GM23248 (cell line): ENCODE measurements around the gene GINS1. TPM values are rescaled to one million over a fixed set of nuclear protein-coding genes. Genes with fewer than 3 reads are reported as not detected.

Source experiments
- DNase-seq: peaks from one replicate; pipeline ENCODE4 v3.0.0-alpha.2; 2015
- H2AFZ ChIP-seq: fragments of 200-600 bp; sonication (generic); 2 replicates; pipeline ENCODE4 v1.6.1; 2016; ENCODE audit warnings: antibody characterized with exemption
- H3F3A ChIP-seq: fragments of 200-600 bp; sonication (generic); 2 replicates; pipeline ENCODE4 v1.6.1; 2016; ENCODE audit warnings: mild to moderate bottlenecking, antibody characterized with exemption, mixed run types; ENCODE audit not compliant: insufficient read depth
- H3K27ac ChIP-seq: fragments of 200-600 bp; sonication (generic); 2 replicates; pipeline ENCODE4 v1.5.1; 2016; ENCODE audit warnings: mild to moderate bottlenecking
- H3K27me3 ChIP-seq: fragments of 200-600 bp; sonication (generic); replicated peaks from 2 replicates; pipeline ENCODE4 v1.6.1; 2016; ENCODE audit warnings: mild to moderate bottlenecking; ENCODE audit not compliant: insufficient read depth
- H3K36me3 ChIP-seq: fragments of 200-600 bp; sonication (generic); 2 replicates; pipeline ENCODE4 v1.6.1; 2016; ENCODE audit warnings: low read depth, mild to moderate bottlenecking
- H3K4me1 ChIP-seq: fragments of 200-600 bp; sonication (generic); 2 replicates; pipeline ENCODE4 v1.6.1; 2016; ENCODE audit warnings: mild to moderate bottlenecking; ENCODE audit not compliant: insufficient read depth
- H3K4me2 ChIP-seq: fragments of 200-600 bp; sonication (generic); one replicate; pipeline ENCODE4 v1.6.1; 2016; ENCODE audit warnings: mild to moderate bottlenecking; ENCODE audit not compliant: unreplicated experiment
- H3K4me3 ChIP-seq: fragments of 200-600 bp; sonication (generic); 2 replicates; pipeline ENCODE4 v1.5.1; 2016; ENCODE audit warnings: mild to moderate bottlenecking
- H3K79me2 ChIP-seq: fragments of 200-600 bp; sonication (generic); 2 replicates; pipeline ENCODE4 v1.6.1; 2016; ENCODE audit warnings: mild to moderate bottlenecking; ENCODE audit not compliant: insufficient read depth
- H3K9ac ChIP-seq: fragments of 200-600 bp; sonication (generic); 2 replicates; pipeline ENCODE4 v1.6.1; 2016; ENCODE audit warnings: mild to moderate bottlenecking
- H3K9me2 ChIP-seq: fragments of 200-600 bp; sonication (generic); 2 replicates; pipeline ENCODE4 v1.6.1; 2016; ENCODE audit warnings: mixed run types, mild to moderate bottlenecking, moderate library complexity; ENCODE audit not compliant: insufficient read depth
- H3K9me3 ChIP-seq: fragments of 200-600 bp; sonication (generic); one replicate; pipeline ENCODE4 v1.6.1; 2017; ENCODE audit warnings: low read depth
- H4K20me1 ChIP-seq: fragments of 200-600 bp; sonication (generic); 2 replicates; pipeline ENCODE4 v1.6.0; 2016; ENCODE audit not compliant: insufficient read depth
- EZH2 ChIP-seq: fragments of 200-600 bp; sonication (generic); IDR thresholded peaks from 2 replicates; pipeline ENCODE4 v1.6.1; 2018; ENCODE audit warnings: antibody characterized with exemption, mild to moderate bottlenecking; ENCODE audit not compliant: insufficient read depth, poor library complexity, severe bottlenecking
- EZH2phosphoT487 ChIP-seq: fragments of 200-600 bp; sonication (generic); IDR thresholded peaks from 2 replicates; pipeline ENCODE4 v1.6.1; 2018; ENCODE audit warnings: antibody characterized with exemption, moderate library complexity, mild to moderate bottlenecking, low read depth; ENCODE audit not compliant: insufficient read depth
- WGBS, 2 experiments: methylation state at CpG; one replicate each; pipeline ENCODE4 v1.1.6; 2015 to 2017; ENCODE audit warnings: low lambda C conversion rate in 2 of 2, low coverage in 1 of 2; ENCODE audit errors: missing lambda C conversion rate in 2 of 2; 5-methylcytosine and 5-hydroxymethylcytosine counted together
- in situ Hi-C: fragments of 300-500 bp; cut with MboI; formaldehyde crosslinking; loops from 2 replicates; pipeline ENCODE4 v1.15.0; 2020
- polyA plus RNA-seq: library from polyadenylated mRNA; unstranded; fragments of >200 nt; fragmentation: Nextera tagmentation; extraction: Ambion mirVana; gene quantifications from 2 replicates; pipeline ENCODE4 v1.2.1, GENCODE V29; 2016
- total RNA-seq: library from RNA; depleted of rRNA; stranded (reverse); fragments of >200 nt; shearing (Covaris generic); gene quantifications from 2 replicates; pipeline ENCODE4 v1.2.3, GENCODE V29; 2014

GINS1 gene
- total and polyA plus RNA-seq, 2 experiments from 2014 or later, result 4.4 to 7.5 TPM

DNA sequence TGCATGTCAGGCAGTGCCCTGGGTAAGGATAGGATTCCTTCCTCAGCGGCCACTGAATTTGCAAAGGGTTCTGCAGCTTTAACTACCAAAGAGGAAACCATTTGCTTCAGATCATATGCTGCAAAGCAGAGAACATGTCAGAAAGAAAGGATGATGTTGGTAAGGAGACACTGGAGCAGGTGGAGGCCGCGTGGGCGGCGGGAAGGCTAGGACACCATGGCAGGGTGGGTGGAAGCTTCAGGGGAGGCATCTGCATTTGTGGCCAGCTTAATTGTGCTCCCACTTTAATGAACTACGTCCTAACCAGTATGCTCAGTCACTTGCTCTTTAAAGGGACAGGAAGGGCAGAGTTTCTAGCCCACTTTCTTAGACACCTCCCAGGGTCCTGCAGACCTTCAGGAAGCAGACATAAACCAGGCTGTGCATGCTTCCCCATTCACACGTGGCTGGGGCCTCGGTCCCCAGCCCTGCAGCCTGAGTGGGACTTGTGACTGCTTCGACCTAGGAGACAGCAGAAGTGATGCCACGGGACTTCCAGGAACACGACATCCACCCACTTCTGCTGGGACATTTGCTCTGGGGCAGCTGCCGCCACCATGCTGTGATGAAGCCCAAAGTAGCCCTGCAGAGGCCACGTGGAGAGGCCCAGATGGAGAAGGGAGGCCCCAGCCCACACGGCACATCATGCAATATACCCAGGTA is 76.1 kb downstream of the GINS1 start:
- Histone ChIP-seq H3K27ac (no peak overlapping the region), H3K9me3 (no peaks in the 10 kb centered on the region), H4K20me1 (no peaks in the 10 kb centered on the region), H3K9me2 (no peaks in the 10 kb centered on the region), H3K4me1 (peaks cover 15% of the 10 kb centered on the region), H2AFZ (no peak overlapping the region), H3K4me2 (no peak overlapping the region), H3K4me3 (no peak overlapping the region), H3F3A (no peaks in the 10 kb centered on the region), H3K79me2 (no peaks in the 10 kb centered on the region), H3K36me3 (no peaks in the 10 kb centered on the region), H3K9ac (no peak overlapping the region), H3K27me3 (no peaks in the 10 kb centered on the region)
- WGBS, 2 experiments, result 82 to 85% methylated on average over 14 of the region's 14 CpGs
- in situ Hi-C loops, result no loop called here
- TF ChIP-seq EZH2phosphoT487, result no peak
- no peak for TF ChIP-seq EZH2
- no peak for DNase-seq

DNA sequence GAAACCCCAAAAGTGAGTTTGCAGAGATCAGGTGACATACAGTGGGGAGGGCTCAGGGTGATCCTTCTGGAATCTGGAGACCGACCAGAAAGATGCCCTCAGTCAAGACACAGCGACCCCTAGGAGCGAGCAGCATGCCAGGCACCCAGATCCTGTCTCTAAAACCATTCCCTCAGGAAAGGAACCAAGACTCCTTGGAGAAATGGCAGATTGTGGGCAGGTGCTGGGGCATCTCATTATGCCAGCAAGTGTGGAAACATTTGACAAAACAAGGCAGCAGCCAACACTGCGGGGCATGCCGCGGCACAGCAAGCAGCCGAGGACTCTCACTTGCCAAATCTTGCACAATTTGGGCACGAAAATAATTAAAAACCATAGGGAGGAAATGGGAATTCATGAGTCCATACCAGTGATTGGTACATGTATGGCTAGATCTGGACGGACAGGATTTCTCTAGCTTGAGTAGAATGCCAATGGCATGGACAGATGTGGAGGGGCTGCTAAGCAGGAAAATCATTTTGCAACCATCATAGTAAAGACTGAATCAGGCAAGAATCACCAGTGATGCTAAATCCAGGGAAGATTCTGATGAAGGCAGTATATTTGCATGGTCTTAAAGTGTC is 76.9 kb downstream of the GINS1 start:
- H3K4me1 ChIP-seq, result peaks cover 15% of the 10 kb centered on the region
- no peak overlapping the region for H3K27ac ChIP-seq
- H3F3A ChIP-seq, result no peaks in the 10 kb centered on the region
- H3K9me2 ChIP-seq, result no peaks in the 10 kb centered on the region
- 94% methylated on average over 9 of the region's 9 CpGs for WGBS, 2 experiments
- H3K9ac ChIP-seq, result no peak overlapping the region
- no peak for TF ChIP-seq EZH2
- TF ChIP-seq EZH2phosphoT487, result no peak
- H3K4me3 ChIP-seq, result no peak overlapping the region
- H4K20me1 ChIP-seq, result no peaks in the 10 kb centered on the region
- no peaks in the 10 kb centered on the region for H3K79me2 ChIP-seq
- H3K4me2 ChIP-seq, result no peak overlapping the region
- H2AFZ ChIP-seq, result no peak overlapping the region
- in situ Hi-C loops, result no loop called here
- no peaks in the 10 kb centered on the region for H3K9me3 ChIP-seq
- H3K27me3 ChIP-seq, result no peaks in the 10 kb centered on the region
- no peaks in the 10 kb centered on the region for H3K36me3 ChIP-seq
- DNase-seq, result no peak

DNA sequence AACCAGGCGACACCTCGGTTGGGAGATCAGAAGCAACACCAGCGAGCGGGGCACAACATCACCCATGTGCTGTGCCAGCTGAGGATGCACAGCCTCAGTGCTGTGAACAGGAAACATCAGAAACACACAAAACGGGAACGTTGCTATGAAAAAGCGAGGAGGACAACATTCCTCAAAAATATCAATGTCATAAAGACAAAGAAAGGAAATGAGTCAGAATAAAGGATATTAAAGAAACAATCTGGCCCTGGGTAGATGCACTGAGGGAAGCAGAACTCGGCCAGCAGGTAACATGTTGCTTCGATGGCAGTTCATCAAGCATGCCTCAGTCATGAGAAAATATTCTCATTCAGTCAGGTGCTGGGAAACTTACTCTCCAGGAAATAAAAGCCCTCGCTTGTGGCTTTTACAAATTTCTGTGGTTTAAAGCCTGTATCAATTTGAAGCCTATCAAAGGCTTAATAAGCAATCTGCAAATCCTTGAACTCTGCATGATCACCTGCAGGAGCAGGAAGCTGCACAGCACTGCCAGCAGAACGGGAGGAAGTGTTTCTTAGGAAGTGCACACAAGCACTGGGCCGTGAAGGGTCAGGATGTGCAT is 77.5 kb downstream of the GINS1 start:
- no peak for DNase-seq
- Histone ChIP-seq H3K9me3 (no peaks in the 10 kb centered on the region), H3K79me2 (no peaks in the 10 kb centered on the region), H3K27me3 (no peaks in the 10 kb centered on the region), H3F3A (no peaks in the 10 kb centered on the region), H2AFZ (no peak overlapping the region), H3K4me2 (no peak overlapping the region), H4K20me1 (no peaks in the 10 kb centered on the region), H3K9me2 (no peaks in the 10 kb centered on the region), H3K4me3 (no peak overlapping the region), H3K36me3 (no peaks in the 10 kb centered on the region), H3K27ac (no peak overlapping the region), H3K9ac (no peak overlapping the region), H3K4me1 (peaks cover 15% of the 10 kb centered on the region)
- 87 to 90% methylated on average over 12 of the region's 12 CpGs for WGBS, 2 experiments
- no peak for TF ChIP-seq EZH2
- TF ChIP-seq EZH2phosphoT487, result no peak
- in situ Hi-C loops, result no loop called here

DNA sequence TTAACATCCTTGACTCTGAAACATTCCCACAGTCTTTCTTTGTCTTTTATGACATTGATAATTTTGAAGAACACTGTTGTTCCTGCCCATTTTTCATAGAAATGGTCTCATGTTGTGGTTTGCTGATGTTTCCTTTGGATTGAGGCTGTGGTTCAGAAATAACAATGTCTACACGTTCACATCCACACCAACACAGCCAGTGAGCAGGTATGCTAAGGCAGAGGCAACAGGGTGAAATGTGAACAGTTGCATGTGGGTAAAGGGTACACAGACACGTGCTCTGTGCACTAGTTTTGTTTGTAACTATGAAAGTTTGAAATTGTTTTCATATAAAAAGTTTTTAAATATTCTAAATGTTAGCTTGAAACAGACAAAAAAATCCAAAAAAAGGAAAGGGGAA is 78.4 kb downstream of the GINS1 start:
- in situ Hi-C loops, result no loop called here
- DNase-seq, result no peak
- TF ChIP-seq EZH2phosphoT487 (no peak), EZH2 (no peak)
- no peak overlapping the region for H3K27ac ChIP-seq
- no peak overlapping the region for H3K9ac ChIP-seq
- H3K27me3 ChIP-seq, result no peaks in the 10 kb centered on the region
- H2AFZ ChIP-seq, result no peak overlapping the region
- 64 to 93% methylated on average over 2 of the region's 2 CpGs for WGBS, 2 experiments
- peaks cover 15% of the 10 kb centered on the region for H3K4me1 ChIP-seq
- H4K20me1 ChIP-seq, result no peaks in the 10 kb centered on the region
- H3F3A ChIP-seq, result no peaks in the 10 kb centered on the region
- H3K36me3 ChIP-seq, result no peaks in the 10 kb centered on the region
- H3K9me3 ChIP-seq, result no peaks in the 10 kb centered on the region
- no peaks in the 10 kb centered on the region for H3K9me2 ChIP-seq
- peak overlapping the region; percentile 1 for H3K4me2 ChIP-seq
- H3K4me3 ChIP-seq, result no peak overlapping the region
- no peaks in the 10 kb centered on the region for H3K79me2 ChIP-seq
